HepG2 (cell line): ENCODE data around the gene UHMK1. TPM values are rescaled to one million over a fixed set of nuclear protein-coding genes. Genes with fewer than 3 reads are reported as not detected.

Experiments
- ATAC-seq: fragments of 200-7000 bp; cut with Tn5 transposase; 3 replicates; pipeline ENCODE4 v1.9.1; 2020; ENCODE audit warnings: mild to moderate bottlenecking, moderate library complexity
- BruUV-seq: library from RNA; stranded (reverse); fragments of 400-500 nt; replicated peaks from 2 replicates; lab custom pipeline; 2021; lab: Mats Ljungman, UMichigan
- CTCF ChIA-PET: fragments of 300-600 bp; formaldehyde crosslinking; extraction: SDS; loops from one replicate; lab custom pipeline; 2021; ENCODE audit warnings: low total read pairs, inconsistent platforms, low intra/inter-chr PET ratio; lab: Yijun Ruan, JAX
- POLR2A ChIA-PET: fragments of 350-600 bp; sonication (Branson Sonifier 250); formaldehyde crosslinking; loops from one replicate; lab custom pipeline; 2020; ENCODE audit warnings: antibody characterized with exemption, inconsistent platforms; lab: Yijun Ruan, JAX
- DNase-seq: peaks from one replicate; pipeline ENCODE4 v3.0.0-alpha.2; 2015; ENCODE audit warnings: low spot score
- FAIRE-seq: peaks from 3 replicates; lab custom pipeline; 2011; peaks lifted over from hg19 to GRCh38; lab: Jason Lieb, UNC
- H2AFZ ChIP-seq: one replicate; pipeline ENCODE4 v1.6.1; 2011; ENCODE audit warnings: low read length, inconsistent platforms
- H3K27ac ChIP-seq: fragments of 300-600 bp; 3 replicates; pipeline ENCODE4 v1.8.0; 2011; ENCODE audit warnings: mixed run types, mild to moderate bottlenecking, mixed read lengths, low read length, inconsistent platforms; ENCODE audit not compliant: insufficient read depth; ENCODE audit errors: extremely low read length
- H3K27me3 ChIP-seq, 2 experiments: fragments of 200-600 bp in 1 of 2; 2 replicates in 1 of 2; 3 replicates in 1 of 2; pipeline versions ENCODE4 v1.6.0 to v1.8.0; 2011; ENCODE audit warnings: low read length in 2 of 2, mild to moderate bottlenecking in 2 of 2, moderate library complexity in 2 of 2, inconsistent platforms in 1 of 2; ENCODE audit not compliant: insufficient read depth in 2 of 2, control insufficient read depth in 1 of 2
- H3K36me3 ChIP-seq, 2 experiments: fragments of 200-600 bp in 1 of 2; replicated peaks in 1 of 2; 2 replicates in 1 of 2; 3 replicates in 1 of 2; pipeline versions ENCODE4 v1.5.1 to v1.8.0; 2011; ENCODE audit warnings: low read length in 2 of 2, inconsistent platforms in 1 of 2; ENCODE audit not compliant: insufficient read depth in 2 of 2, control insufficient read depth in 1 of 2
- H3K4me1 ChIP-seq: 2 replicates; pipeline ENCODE4 v1.5.1; 2012; ENCODE audit warnings: low read length, inconsistent platforms; ENCODE audit not compliant: insufficient read depth
- H3K4me2 ChIP-seq: 2 replicates; pipeline ENCODE4 v1.6.0; 2011; ENCODE audit warnings: low read depth, low read length, inconsistent platforms
- H3K4me3 ChIP-seq, 3 experiments: fragments of 200-600 bp in 1 of 3; sonication (generic), shearing (Covaris generic) in 1 of 3; replicated peaks in 1 of 3; 2 replicates each; pipeline ENCODE4 v1.5.1; 2011 to 2016; ENCODE audit warnings: low read length in 3 of 3, inconsistent platforms in 2 of 3, low read depth in 2 of 3, mild to moderate bottlenecking in 2 of 3, control low read depth in 1 of 3, mixed read lengths in 1 of 3; ENCODE audit not compliant: insufficient read depth in 1 of 3
- H3K79me2 ChIP-seq: one replicate; pipeline ENCODE4 v1.6.1; 2011; ENCODE audit warnings: low read length, inconsistent platforms; ENCODE audit not compliant: insufficient read depth
- H3K9ac ChIP-seq: 2 replicates; pipeline ENCODE4 v1.6.0; 2011; ENCODE audit warnings: mild to moderate bottlenecking, low read depth, low read length, inconsistent platforms; ENCODE audit not compliant: insufficient read depth
- H3K9me3 ChIP-seq: 2 replicates; pipeline ENCODE4 v1.5.1; 2012; ENCODE audit warnings: mild to moderate bottlenecking, low read length
- H4K20me1 ChIP-seq: 2 replicates; pipeline ENCODE4 v1.6.0; 2011; ENCODE audit warnings: inconsistent platforms, mild to moderate bottlenecking, low read length, moderate library complexity; ENCODE audit not compliant: insufficient read depth
- FOXK1 ChIP-seq: sonication (generic); formaldehyde crosslinking; IDR thresholded peaks from 2 replicates; pipeline ENCODE4 v1.4.0; 2020; ENCODE audit warnings: low read depth, missing genetic modification reagents, borderline replicate concordance
- MAFK ChIP-seq, 2 experiments: IDR thresholded peaks in 1 of 2; conservative IDR thresholded peaks in 1 of 2; 2 replicates each; pipeline ENCODE4 v1.6.1; 2011; ENCODE audit warnings: improper control_type of control experiment in 2 of 2, low read length in 2 of 2
- ZNF124 ChIP-seq: sonication (generic); formaldehyde crosslinking; IDR thresholded peaks from 2 replicates; pipeline ENCODE4 v1.4.0; 2020; ENCODE audit warnings: missing genetic modification reagents
- ZNF180 ChIP-seq: sonication (generic); formaldehyde crosslinking; IDR thresholded peaks from 2 replicates; pipeline ENCODE4 v1.4.0; 2020; ENCODE audit warnings: low read depth, missing genetic modification reagents, borderline replicate concordance
- ZNF510 ChIP-seq: sonication (generic); formaldehyde crosslinking; IDR thresholded peaks from 2 replicates; pipeline ENCODE4 v1.4.0; 2020; ENCODE audit warnings: low read depth, mild to moderate bottlenecking, missing genetic modification reagents
- ZNF709 ChIP-seq: sonication (generic); formaldehyde crosslinking; IDR thresholded peaks from 2 replicates; pipeline ENCODE4 v1.5.0; 2020; ENCODE audit warnings: mild to moderate bottlenecking, missing genetic modification reagents
- ZNF883 ChIP-seq: sonication (generic); formaldehyde crosslinking; IDR thresholded peaks from 2 replicates; pipeline ENCODE4 v1.5.1; 2020; ENCODE audit warnings: mild to moderate bottlenecking, missing genetic modification reagents; ENCODE audit errors: not compliant biosample characterization
- WGBS: methylation state at CpG from one replicate; pipeline ENCODE4 v1.1.6; 2017; ENCODE audit warnings: low lambda C conversion rate; 5-methylcytosine and 5-hydroxymethylcytosine counted together
- in situ Hi-C: cut with HindIII; loops from 2 replicates; pipeline ENCODE4 v1.10.0; 2017; ENCODE audit warnings: low pct_unique_long_range_greater_than_20kb; ENCODE audit not compliant: extremely low pct_ligation_motif_present
- intact Hi-C: fragments of 100-400 bp; cut with micrococcal nuclease; formaldehyde crosslinking; loops from one replicate; pipeline ENCODE4 v1.10.0; 2022; ENCODE audit not compliant: unreplicated experiment
- polyA plus RNA-seq, 8 experiments: library from polyadenylated mRNA; depleted of rRNA in 3 of 8; stranded (reverse) in 7 of 8; unstranded in 1 of 8; fragments of >200 nt; fragmentation: Illumina TruSeq in 4 of 8; extraction: Trizol in 4 of 8; gene quantifications; 2 replicates each; pipeline versions ENCODE4 v1.2.1 to v1.2.3, GENCODE V29; 2011 to 2016; ENCODE audit warnings: low read depth in 4 of 8, missing spikeins in 1 of 8, mixed read lengths in 1 of 8; ENCODE audit not compliant: insufficient read depth in 1 of 8
- total RNA-seq, 5 experiments: library from RNA; depleted of rRNA; stranded (reverse); fragments of >200 nt; fragmentation: Illumina TruSeq; extraction: Trizol; gene quantifications; 2 replicates each; pipeline ENCODE4 v1.2.3, GENCODE V29; 2016; ENCODE audit warnings: low read depth in 1 of 5
- TF ChIP-seq, protein P1 (sequence below): IDR thresholded peaks from 2 replicates; pipeline ENCODE4 v1.6.1; 2012; ENCODE audit warnings: low read depth, low read length, improper control_type of control experiment

The UHMK1 gene
- total and polyA plus RNA-seq, 2 of the 13 experiments (the other 11 are each of a cell fraction or from before 2014, with no cell fraction given), result 12.9 to 20.0 TPM

DNA sequence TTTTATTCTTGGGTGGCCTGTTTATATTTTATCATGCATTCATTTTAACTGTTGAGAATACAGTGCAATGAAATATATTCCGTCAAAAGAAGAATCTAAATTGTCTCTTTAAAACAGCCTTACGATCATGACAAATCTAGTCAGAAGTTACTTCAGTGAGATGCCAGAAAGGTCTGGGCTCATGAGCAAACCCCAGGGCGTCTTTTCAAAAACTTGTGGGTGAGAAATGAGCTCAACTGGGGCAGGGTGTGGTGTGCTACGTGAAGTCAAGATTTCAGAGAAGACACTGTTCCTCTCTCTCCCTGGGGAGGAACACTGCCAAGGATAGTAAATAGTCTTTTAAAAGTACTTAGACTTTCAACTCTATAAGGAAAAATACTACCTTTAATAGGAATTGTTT is 50.6 kb downstream of the UHMK1 start:
- no peak overlapping the region for H3K9ac ChIP-seq
- H3K79me2 ChIP-seq, result no peaks in the 10 kb centered on the region
- H2AFZ ChIP-seq, result no peak overlapping the region
- no peak overlapping the region for H3K27ac ChIP-seq
- no peak for FAIRE-seq
- DNase-seq, result no peak
- ATAC-seq, result no peak
- peaks cover 5% of the 10 kb centered on the region for H3K9me3 ChIP-seq
- H3K36me3 ChIP-seq, result no peaks in the 10 kb centered on the region
- CTCF ChIA-PET, result no interaction called here
- in situ Hi-C loops (no loop called here), intact Hi-C loops (no loop called here)
- 56% methylated on average over 4 of the region's 4 CpGs for WGBS
- no peak overlapping the region for H3K4me2 ChIP-seq
- no TSS peak for BruUV-seq
- no peaks in the 10 kb centered on the region for H3K27me3 ChIP-seq
- H3K4me3 ChIP-seq, result no peak overlapping the region
- no peaks in the 10 kb centered on the region for H3K4me1 ChIP-seq
- H4K20me1 ChIP-seq, result no peaks in the 10 kb centered on the region
- TF ChIP-seq ZNF124 (CRISPR knock-in tag) (no peak), ZNF709 (CRISPR knock-in tag) (no peak), ZNF883 (CRISPR knock-in tag) (no peak), ZNF180 (CRISPR knock-in tag) (no peak)
- POLR2A ChIA-PET, result no interaction called here

DNA sequence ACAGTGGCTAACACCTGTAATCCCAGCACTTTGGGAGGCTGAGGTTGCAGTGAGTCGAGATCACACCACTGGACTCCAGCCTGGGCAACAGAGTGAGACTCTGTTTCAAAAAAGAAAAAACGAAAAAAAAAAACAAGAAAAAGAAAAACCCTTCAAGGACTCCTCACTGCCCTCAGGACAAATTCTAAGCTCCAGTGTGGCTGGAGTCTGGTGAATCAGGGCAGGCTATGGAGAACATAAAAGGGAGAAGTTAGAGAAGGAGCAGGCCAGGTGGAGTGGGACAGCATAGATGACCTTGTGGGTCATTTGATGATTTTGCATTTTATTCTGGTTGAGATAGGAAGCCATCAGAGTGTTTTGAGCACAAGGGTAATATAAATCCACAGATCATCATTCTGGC is 51.4 kb downstream of the UHMK1 start:
- TF ChIP-seq ZNF510 (CRISPR knock-in tag) (no peak), MAFK (conservative IDR thresholded peaks at IDR 0.05 in 1 of 2, IDR thresholded peaks at IDR 0.05 in 1 of 2; ENCODE audit: low read length in 2 of 2) (0 out of 4 replicates have a peak, but pooled peaks of 1 of the 2 experiments have one; percentile 20), FOXK1 (no peak)
- TF ChIP-seq, protein P1, sequence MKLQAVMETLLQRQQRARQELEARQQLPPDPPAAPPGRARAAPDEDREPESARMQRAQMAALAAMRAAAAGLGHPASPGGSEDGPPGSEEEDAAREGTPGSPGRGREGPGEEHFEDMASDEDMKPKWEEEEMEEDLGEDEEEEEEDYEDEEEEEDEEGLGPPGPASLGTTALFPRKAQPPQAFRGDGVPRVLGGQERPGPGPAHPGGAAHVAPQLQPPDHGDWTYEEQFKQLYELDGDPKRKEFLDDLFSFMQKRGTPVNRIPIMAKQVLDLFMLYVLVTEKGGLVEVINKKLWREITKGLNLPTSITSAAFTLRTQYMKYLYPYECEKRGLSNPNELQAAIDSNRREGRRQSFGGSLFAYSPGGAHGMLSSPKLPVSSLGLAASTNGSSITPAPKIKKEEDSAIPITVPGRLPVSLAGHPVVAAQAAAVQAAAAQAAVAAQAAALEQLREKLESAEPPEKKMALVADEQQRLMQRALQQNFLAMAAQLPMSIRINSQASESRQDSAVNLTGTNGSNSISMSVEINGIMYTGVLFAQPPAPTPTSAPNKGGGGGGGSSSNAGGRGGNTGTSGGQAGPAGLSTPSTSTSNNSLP, result no peak
- no peaks in the 10 kb centered on the region for H3K36me3 ChIP-seq
- intact Hi-C loops, result no loop called here
- no peak overlapping the region for H3K4me2 ChIP-seq
- no peak overlapping the region for H2AFZ ChIP-seq
- no peak for ATAC-seq
- no peaks in the 10 kb centered on the region; the same call in 1 of the 2 replicates for H3K9me3 ChIP-seq
- no peaks in the 10 kb centered on the region for H4K20me1 ChIP-seq
- H3K4me1 ChIP-seq, result no peaks in the 10 kb centered on the region
- WGBS, result 18% methylated on average over 2 of the region's 2 CpGs
- H3K9ac ChIP-seq, result no peak overlapping the region
- no peak for FAIRE-seq
- in situ Hi-C loops, result no loop called here
- no peaks in the 10 kb centered on the region for H3K79me2 ChIP-seq
- H3K4me3 ChIP-seq, result no peak overlapping the region
- no peak for DNase-seq
- no TSS peak for BruUV-seq
- ChIA-PET CTCF (no interaction called here), POLR2A (no interaction called here)
- H3K27ac ChIP-seq, result no peak overlapping the region
- H3K27me3 ChIP-seq, result no peaks in the 10 kb centered on the region
